Neural progenitor cell (in vitro differentiated cells): ENCODE results near the gene PSD4. TPM values are rescaled to one million over a fixed set of nuclear protein-coding genes. Genes with fewer than 3 reads are reported as not detected.

Source experiments
- DNase-seq: peaks from one replicate; pipeline ENCODE4 v3.0.0-alpha.2; 2016; ENCODE audit warnings: low spot score
- H2AFZ ChIP-seq: fragments of 200-600 bp; sonication (generic); replicated peaks from 2 replicates; pipeline ENCODE4 v1.6.1; 2016; ENCODE audit warnings: antibody characterized with exemption
- H3F3A ChIP-seq: fragments of 200-600 bp; sonication (generic); 2 replicates; pipeline ENCODE4 v1.6.1; 2016; ENCODE audit warnings: antibody characterized with exemption, low read depth
- H3K27ac ChIP-seq: fragments of 200-600 bp; sonication (generic); 2 replicates; pipeline ENCODE4 v1.5.1; 2016; ENCODE audit warnings: mild to moderate bottlenecking
- H3K27me3 ChIP-seq: fragments of 200-600 bp; sonication (generic); 2 replicates; pipeline ENCODE4 v1.6.1; 2016; ENCODE audit warnings: mild to moderate bottlenecking, moderate library complexity
- H3K36me3 ChIP-seq: fragments of 200-600 bp; sonication (generic); 2 replicates; pipeline ENCODE4 v1.5.1; 2016
- H3K4me1 ChIP-seq: fragments of 200-600 bp; sonication (generic); 2 replicates; pipeline ENCODE4 v1.6.1; 2016; ENCODE audit warnings: mixed run types
- H3K4me2 ChIP-seq: fragments of 200-600 bp; sonication (generic); 2 replicates; pipeline ENCODE4 v1.6.1; 2016
- H3K4me3 ChIP-seq: fragments of 200-600 bp; sonication (generic); 2 replicates; pipeline ENCODE4 v1.5.1; 2016
- H3K79me2 ChIP-seq: fragments of 200-600 bp; sonication (generic); 2 replicates; pipeline ENCODE4 v1.6.1; 2016; ENCODE audit warnings: low read depth
- H3K9ac ChIP-seq: fragments of 200-600 bp; sonication (generic); 2 replicates; pipeline ENCODE4 v1.6.1; 2016
- H3K9me3 ChIP-seq: fragments of 200-600 bp; sonication (generic); 2 replicates; pipeline ENCODE4 v1.5.1; 2016; ENCODE audit warnings: low read depth
- H4K20me1 ChIP-seq: fragments of 200-600 bp; sonication (generic); 2 replicates; pipeline ENCODE4 v1.6.1; 2016; ENCODE audit warnings: low read depth
- H3K27ac Mint-ChIP-seq: 3 replicates; pipeline ENCODE4 v1.8.0; 2021; ENCODE audit warnings: mixed read lengths
- H3K27me3 Mint-ChIP-seq: 2 replicates; pipeline ENCODE4 v1.8.0; 2022; ENCODE audit warnings: low read depth, mild to moderate bottlenecking, inconsistent platforms, moderate library complexity, mixed read lengths; ENCODE audit not compliant: insufficient read depth
- H3K36me3 Mint-ChIP-seq: 3 replicates; pipeline ENCODE4 v1.8.0; 2021; ENCODE audit warnings: mixed read lengths
- H3K4me1 Mint-ChIP-seq: 3 replicates; pipeline ENCODE4 v1.8.0; 2021; ENCODE audit warnings: mixed read lengths
- H3K4me3 Mint-ChIP-seq: 3 replicates; pipeline ENCODE4 v1.8.0; 2021; ENCODE audit warnings: mild to moderate bottlenecking, moderate library complexity, mixed read lengths
- H3K9me3 Mint-ChIP-seq: 3 replicates; pipeline ENCODE4 v1.8.0; 2020; ENCODE audit warnings: mixed read lengths
- CTCF ChIP-seq: fragments of 200-600 bp; sonication (generic); IDR thresholded peaks from 2 replicates; pipeline ENCODE4 v1.5.1; 2017; ENCODE audit warnings: antibody characterized with exemption, mild to moderate bottlenecking
- EZH2 ChIP-seq: fragments of 200-600 bp; sonication (generic); IDR thresholded peaks from 2 replicates; pipeline ENCODE4 v1.6.1; 2017; ENCODE audit warnings: antibody characterized with exemption, mild to moderate bottlenecking, moderate library complexity
- EZH2phosphoT487 ChIP-seq: fragments of 200-600 bp; sonication (generic); IDR thresholded peaks from 2 replicates; pipeline ENCODE4 v1.6.1; 2017; ENCODE audit warnings: antibody characterized with exemption
- total RNA-seq: library from RNA; depleted of rRNA; stranded (reverse); fragments of >200 nt; gene quantifications from 2 replicates; pipeline ENCODE4 v1.2.3, GENCODE V29; 2015; ENCODE audit warnings: low replicate concordance

The PSD4 gene
- total RNA-seq, 1 donor from 2014 or later, result 0.02 TPM

GRCh38 chr2:113251118-113251517 lies 77.3 kb downstream of the PSD4 start:
- no peaks in the 10 kb centered on the region for H4K20me1 ChIP-seq

DNA sequence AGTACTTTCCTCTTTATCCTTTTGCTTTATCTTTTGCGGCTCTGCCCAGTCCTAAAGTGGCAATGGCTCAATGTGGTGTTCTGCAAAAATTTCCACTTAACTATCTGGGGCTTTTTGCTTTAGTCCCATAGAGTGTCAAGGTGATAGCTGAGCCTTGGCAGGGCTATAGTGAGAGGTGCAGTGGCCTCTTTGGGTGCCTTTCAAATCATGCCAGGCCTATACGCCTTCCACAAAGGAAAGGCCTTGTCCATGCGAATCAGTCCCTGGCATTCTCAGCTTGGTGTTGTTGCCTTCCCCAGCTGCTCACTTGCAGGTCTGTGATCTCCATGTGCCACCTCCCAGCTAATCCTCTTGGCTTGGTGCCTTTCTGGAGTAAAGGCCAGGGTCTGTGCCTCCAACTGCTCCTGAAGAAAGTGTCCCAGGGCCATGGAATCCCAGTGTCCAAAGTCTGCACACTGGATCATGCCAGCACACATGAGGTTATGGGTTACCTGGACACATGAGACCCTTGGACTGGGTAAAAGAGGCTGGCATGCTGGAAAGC lies 78.3 kb downstream of the PSD4 start:
- peaks cover 7% of the 10 kb centered on the region for H3K9me3 Mint-ChIP-seq
- no peak overlapping the region for H3K4me3 ChIP-seq
- no peak overlapping the region for H2AFZ ChIP-seq
- no peak overlapping the region for H3K27ac Mint-ChIP-seq
- H3K27me3 ChIP-seq, result peaks cover 42% of the 10 kb centered on the region
- no peak overlapping the region for H3K9ac ChIP-seq
- no peak for DNase-seq
- H4K20me1 ChIP-seq, result no peaks in the 10 kb centered on the region
- TF ChIP-seq CTCF, result no peak
- TF ChIP-seq EZH2, result no peak
- no peak for TF ChIP-seq EZH2phosphoT487
- H3K9me3 ChIP-seq, result no peaks in the 10 kb centered on the region
- H3F3A ChIP-seq, result no peaks in the 10 kb centered on the region
- H3K27ac ChIP-seq, result no peak overlapping the region
- H3K4me3 Mint-ChIP-seq, result no peak overlapping the region
- no peak overlapping the region for H3K4me2 ChIP-seq
- no peaks in the 10 kb centered on the region for H3K4me1 ChIP-seq
- H3K36me3 Mint-ChIP-seq, result peaks cover 10% of the 10 kb centered on the region
- no peaks in the 10 kb centered on the region for H3K79me2 ChIP-seq
- H3K4me1 Mint-ChIP-seq, result peaks cover 3% of the 10 kb centered on the region
- H3K27me3 Mint-ChIP-seq, result peaks cover 21% of the 10 kb centered on the region
- no peaks in the 10 kb centered on the region for H3K36me3 ChIP-seq

More at GRCh38 chr2:113251118-113251517, 77.3 kb downstream of the PSD4 start:
- H3K4me2 ChIP-seq, result no peak overlapping the region
- H3K36me3 ChIP-seq, result no peaks in the 10 kb centered on the region
- Mint-ChIP-seq H3K4me1 (peaks cover 6% of the 10 kb centered on the region), H3K27me3 (peaks cover 21% of the 10 kb centered on the region), H3K36me3 (peaks cover 13% of the 10 kb centered on the region), H3K27ac (no peak overlapping the region), H3K9me3 (peaks cover 7% of the 10 kb centered on the region), H3K4me3 (no peak overlapping the region)
- H3K27ac ChIP-seq, result no peak overlapping the region
- H3K27me3 ChIP-seq, result peaks cover 32% of the 10 kb centered on the region
- TF ChIP-seq CTCF, result no peak
- no peak for TF ChIP-seq EZH2
- no peak for TF ChIP-seq EZH2phosphoT487
- no peak overlapping the region for H3K4me3 ChIP-seq
- H3K4me1 ChIP-seq, result no peaks in the 10 kb centered on the region
- H3K9ac ChIP-seq, result no peak overlapping the region
- no peak for DNase-seq
- H2AFZ ChIP-seq, result no peak overlapping the region
- H3K9me3 ChIP-seq, result no peaks in the 10 kb centered on the region
- no peaks in the 10 kb centered on the region for H3F3A ChIP-seq
- H3K79me2 ChIP-seq, result no peaks in the 10 kb centered on the region

DNA sequence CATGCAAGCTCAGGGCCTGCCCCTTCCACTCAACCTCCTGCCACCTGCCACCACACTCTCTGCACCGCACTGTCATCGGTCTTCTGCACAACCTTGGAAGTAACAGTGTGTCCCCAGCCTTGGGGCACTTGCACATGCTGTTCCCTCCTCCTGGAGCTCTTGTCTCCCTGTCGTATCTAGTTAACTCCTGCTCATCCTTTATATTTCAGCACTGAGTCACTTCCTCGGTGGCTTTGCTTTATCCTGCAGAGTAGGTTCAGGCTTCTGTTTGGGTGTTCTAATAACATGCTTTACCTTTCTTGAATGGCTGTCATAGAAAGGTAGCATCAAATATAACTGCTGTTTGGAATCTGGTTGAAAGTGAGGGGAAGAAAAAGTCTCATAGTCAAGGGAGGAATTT lies 79.7 kb downstream of the PSD4 start:
- Histone ChIP-seq H3K27me3 (peaks cover 48% of the 10 kb centered on the region), H3K4me1 (peaks cover 13% of the 10 kb centered on the region), H4K20me1 (no peaks in the 10 kb centered on the region), H3K4me3 (no peak overlapping the region), H3F3A (no peaks in the 10 kb centered on the region), H3K9ac (no peak overlapping the region), H3K4me2 (no peak overlapping the region), H2AFZ (no peak overlapping the region), H3K9me3 (no peaks in the 10 kb centered on the region), H3K79me2 (no peaks in the 10 kb centered on the region), H3K36me3 (no peaks in the 10 kb centered on the region), H3K27ac (no peak overlapping the region)
- peaks cover 13% of the 10 kb centered on the region for H3K4me1 Mint-ChIP-seq
- peaks cover 14% of the 10 kb centered on the region for H3K27me3 Mint-ChIP-seq
- peaks cover 7% of the 10 kb centered on the region for H3K36me3 Mint-ChIP-seq
- peaks cover 3% of the 10 kb centered on the region for H3K9me3 Mint-ChIP-seq
- no peak overlapping the region for H3K4me3 Mint-ChIP-seq
- TF ChIP-seq EZH2phosphoT487 (no peak), CTCF (no peak), EZH2 (no peak)
- DNase-seq, result no peak
- no peak overlapping the region for H3K27ac Mint-ChIP-seq
